Subcutaneous adipose tissue (tissue), 4 donors: ENCODE data around the gene KRT77. TPM values are rescaled to one million over a fixed set of nuclear protein-coding genes. Genes with fewer than 3 reads are reported as not detected.

Experiments used
- total RNA-seq, 4 donors: library from RNA; depleted of rRNA; stranded (reverse); fragments of >200 nt; gene quantifications; one replicate each; pipeline ENCODE4 v1.1.0, GENCODE V29; 2016
- TF ChIP-seq, protein P1 (sequence below): fragments of 450-650 bp; IDR thresholded peaks from one replicate; pipeline ENCODE4 v1.5.1; 2016; ENCODE audit warnings: low read depth, mild to moderate bottlenecking, control low read depth, antibody characterized with exemption, moderate library complexity

The KRT77 gene
- total RNA-seq, 4 donors from 2014 or later, result 0.17 to 1.5 TPM; not detected in 2

GRCh38 chr12:52730793-52731192 is 27.5 kb upstream of the KRT77 start:
- TF ChIP-seq, protein P1, sequence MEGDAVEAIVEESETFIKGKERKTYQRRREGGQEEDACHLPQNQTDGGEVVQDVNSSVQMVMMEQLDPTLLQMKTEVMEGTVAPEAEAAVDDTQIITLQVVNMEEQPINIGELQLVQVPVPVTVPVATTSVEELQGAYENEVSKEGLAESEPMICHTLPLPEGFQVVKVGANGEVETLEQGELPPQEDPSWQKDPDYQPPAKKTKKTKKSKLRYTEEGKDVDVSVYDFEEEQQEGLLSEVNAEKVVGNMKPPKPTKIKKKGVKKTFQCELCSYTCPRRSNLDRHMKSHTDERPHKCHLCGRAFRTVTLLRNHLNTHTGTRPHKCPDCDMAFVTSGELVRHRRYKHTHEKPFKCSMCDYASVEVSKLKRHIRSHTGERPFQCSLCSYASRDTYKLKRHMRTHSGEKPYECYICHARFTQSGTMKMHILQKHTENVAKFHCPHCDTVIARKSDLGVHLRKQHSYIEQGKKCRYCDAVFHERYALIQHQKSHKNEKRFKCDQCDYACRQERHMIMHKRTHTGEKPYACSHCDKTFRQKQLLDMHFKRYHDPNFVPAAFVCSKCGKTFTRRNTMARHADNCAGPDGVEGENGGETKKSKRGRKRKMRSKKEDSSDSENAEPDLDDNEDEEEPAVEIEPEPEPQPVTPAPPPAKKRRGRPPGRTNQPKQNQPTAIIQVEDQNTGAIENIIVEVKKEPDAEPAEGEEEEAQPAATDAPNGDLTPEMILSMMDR, result no peak

DNA sequence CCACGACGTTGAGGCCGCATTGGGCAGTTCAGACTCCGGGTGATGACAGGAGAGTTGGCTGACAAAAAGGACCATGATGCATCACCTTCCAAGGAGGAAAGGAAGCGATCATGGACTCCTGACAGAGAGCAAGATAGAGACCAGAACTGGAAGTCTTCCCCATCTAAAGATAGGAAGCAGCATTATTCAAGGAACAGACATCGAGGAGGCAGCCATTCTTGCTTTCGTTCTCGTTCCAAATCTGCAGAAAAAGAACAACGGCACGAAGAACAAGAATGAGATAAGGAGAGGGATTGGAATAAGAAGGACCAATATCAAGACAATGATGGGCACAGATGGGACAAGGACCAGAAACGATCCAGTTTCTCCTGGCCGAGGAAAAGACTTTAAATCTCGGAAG is 27.1 kb upstream of the KRT77 start:
- TF ChIP-seq, protein P1, result no peak

DNA sequence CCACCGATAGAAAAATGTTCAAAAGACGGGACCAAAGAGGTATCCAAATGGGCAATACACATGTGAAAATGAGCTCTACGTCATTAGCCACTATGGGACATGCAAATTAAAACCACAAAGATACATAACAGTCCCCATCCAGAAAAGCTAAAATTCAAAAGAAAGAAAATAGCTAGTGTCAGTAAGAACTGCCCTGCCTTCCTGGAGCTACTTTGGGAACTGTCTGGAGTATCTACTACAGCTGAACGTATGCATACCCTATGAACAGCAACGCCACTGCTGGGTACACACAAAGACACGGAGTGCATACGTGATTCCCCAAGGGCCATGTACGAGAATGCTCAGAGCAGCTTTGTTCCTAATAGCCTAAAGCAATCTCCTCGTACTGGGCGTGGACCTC is 25.8 kb upstream of the KRT77 start:
- TF ChIP-seq, protein P1, result no peak

- TF ChIP-seq, protein P1, result no peak
Measured at GRCh38 chr12:52728374-52728773, 25.1 kb upstream of the KRT77 start.

DNA sequence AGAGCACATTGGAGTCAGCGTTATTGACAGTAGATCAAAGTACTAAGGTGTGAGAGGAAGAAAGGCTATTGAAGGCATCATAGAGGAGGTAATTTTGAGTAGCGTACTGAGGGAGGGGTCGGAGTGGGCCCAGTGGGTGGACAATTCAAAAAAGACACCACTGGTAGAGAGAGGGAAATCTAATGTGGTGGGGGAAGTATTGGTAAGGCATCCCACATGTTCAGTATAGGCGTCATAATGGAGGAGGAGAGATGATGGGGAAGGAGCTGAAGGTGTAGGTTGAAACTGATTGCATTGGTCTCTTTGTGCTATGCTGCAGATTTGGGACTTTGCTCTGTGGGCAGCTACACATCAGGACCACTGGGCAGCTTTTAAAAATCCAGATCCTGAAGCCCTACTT is 23.7 kb upstream of the KRT77 start:
- TF ChIP-seq, protein P1, result no peak

GRCh38 chr12:52726451-52726850 is 23.1 kb upstream of the KRT77 start:
- TF ChIP-seq, protein P1, result no peak

DNA sequence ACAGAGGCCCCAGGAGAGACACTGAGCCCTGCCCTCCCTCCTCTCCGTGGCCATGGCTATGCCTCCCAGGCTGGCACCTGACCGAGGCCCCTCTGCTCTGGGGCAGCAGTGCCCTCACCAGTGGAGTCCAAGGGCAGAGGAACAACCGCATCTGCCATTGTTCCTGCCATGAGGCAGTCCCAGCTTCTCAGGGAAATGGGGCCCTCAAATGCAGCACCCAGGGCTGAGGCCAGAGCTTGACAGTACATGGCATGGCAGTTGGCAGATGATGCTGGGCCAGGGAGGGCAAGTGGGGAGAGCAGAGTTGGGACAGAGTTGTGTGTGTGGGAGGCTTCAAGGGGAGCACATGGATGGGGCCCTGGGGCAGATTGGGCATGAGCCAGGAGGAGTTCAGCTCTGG is 21.1 kb upstream of the KRT77 start:
- TF ChIP-seq, protein P1, result no peak
